T-helper 1 cell treated with Interleukin-12 subunit alpha and Interleukin-12 subunit beta and Interleukin-4 antibody, amounts not matched to agents 30 ng/mL and 1 ng/mL, for 36 hours (primary cell): ENCODE measurements around the gene BICD1. TPM values are rescaled to one million over a fixed set of nuclear protein-coding genes. Genes with fewer than 3 reads are reported as not detected.

Source experiments
- intact Hi-C: fragments of 100-400 bp; cut with micrococcal nuclease; formaldehyde crosslinking; loops from one replicate; pipeline ENCODE4 v1.15.1; 2024
- total RNA-seq: library from RNA; stranded (reverse); gene quantifications from 2 replicates; pipeline ENCODE4 v1.2.3, GENCODE V29; 2022

The BICD1 gene
- total RNA-seq, 1 donor from 2014 or later: 20.8 TPM

DNA sequence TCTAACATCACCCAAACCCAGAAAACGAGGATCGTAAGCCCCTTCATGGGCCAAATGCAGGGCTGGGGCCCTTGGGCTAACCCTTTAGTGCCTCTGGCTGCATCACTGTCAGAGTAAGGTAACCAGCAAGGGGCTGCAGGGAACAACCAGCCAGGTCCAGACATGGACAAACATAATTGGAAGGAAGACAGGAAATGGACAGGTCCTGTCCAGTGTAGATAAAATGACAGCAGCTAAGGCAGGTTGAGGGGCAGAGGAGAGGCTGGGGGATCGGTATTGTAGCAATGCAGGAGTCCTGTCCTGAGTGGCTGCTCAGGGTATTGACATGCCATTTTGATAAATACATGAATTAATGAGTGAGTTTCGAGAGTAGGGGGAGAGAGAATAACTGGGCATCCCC is 29.8 kb downstream of the BICD1 start:
- intact Hi-C loops: loop anchor here (5.0 kb wide), 2 partner anchors 116 to 1379 kb away; no protein-coding TSS in a partner anchor

DNA sequence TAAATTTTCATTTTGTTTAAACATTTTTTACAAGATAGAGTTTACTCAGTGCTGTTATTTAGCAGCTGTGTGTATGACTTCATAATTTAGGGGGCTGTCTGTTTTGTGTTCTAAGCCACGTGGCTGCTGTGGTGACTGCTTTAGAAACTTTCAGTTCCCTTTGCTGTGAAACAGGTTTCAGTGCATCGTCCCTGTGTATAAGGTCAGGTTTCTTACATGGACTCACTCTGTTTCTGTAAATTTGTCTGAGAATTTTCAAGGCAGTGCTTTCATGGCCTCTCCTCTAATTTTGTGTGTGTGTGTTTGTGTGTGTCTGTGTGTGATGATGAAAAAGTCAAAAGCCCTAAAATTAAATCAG is 32.4 kb downstream of the BICD1 start:
- intact Hi-C loops: loop anchor here (1.0 to 5.0 kb wide), 3 partner anchors 113 to 1382 kb away; partner anchors contain the start of gene ETFBKMT

DNA sequence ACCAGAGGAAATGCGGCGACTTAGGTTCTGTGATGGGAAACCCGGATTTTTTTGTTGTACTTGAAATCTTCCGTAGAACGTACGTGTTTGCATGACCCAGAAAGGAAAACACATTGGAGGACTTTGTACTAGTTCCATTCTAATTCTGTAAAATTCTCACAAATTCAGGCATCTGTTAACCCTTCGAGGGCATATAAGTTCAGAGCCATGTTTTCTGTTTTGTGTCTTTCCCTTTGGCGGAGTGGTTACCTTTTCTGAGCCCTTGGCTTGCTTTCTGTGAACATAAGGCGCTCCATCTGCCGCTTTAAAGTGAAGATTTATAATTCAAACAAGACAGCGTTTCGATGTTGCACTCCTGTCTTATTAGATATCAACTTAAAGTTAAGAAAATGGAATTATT is 34.2 kb downstream of the BICD1 start:
- intact Hi-C loops: no loop called here

DNA sequence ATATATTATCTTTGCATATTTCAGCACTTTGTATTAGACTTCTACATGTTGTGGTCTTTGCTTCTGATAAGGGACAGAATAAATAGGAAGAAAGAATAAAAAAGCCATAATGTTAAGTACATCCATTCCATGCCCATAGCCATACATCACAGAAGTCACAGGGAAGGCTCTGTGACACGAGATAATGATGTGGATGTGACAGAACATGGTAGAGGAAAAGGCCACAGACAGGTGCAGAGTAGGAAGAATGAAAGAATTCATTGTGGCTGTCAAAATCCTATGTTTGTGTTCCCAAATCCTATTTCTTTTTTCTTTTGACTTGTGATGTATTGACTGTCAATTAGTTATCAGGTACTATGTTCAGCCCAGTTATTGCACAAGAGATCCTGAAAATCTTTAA is 38.4 kb downstream of the BICD1 start:
- intact Hi-C loops: no loop called here

DNA sequence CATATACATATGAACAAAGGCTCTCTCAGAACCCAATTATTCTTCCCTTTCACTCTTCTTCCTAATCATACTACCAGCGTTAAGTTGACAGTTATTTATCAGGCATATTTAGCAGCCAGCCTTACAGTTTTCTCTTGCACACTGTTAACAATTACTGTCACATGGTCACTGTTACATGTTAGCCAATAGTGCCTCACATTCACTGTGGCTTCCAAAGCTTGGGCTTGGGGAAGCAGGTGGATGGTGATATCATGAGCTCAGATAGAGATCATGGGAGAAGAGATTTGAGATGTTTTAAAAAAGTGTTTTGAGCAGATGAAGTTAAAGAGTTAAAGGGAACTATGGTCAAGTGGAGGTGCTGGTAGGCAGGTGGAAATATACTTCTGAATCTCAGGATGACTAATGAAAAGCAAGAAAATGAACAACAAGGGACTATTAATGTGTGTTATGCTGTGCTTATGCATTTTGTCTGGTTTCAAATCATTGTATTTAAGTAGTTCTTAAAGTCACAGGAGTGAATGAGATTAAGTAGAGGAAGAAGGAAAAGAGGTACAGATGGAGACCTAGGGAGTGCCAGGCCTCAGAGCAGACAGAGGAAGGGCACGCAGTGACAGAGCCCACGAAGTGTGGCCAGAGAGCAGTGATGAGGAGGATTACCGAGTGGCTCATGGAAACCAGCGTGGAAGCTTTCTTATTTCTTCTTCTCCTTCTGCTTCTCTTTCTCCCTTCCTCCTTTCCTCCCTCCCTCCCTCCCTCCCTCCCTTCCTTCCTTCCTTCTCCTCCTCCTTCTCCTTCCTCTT is 39.6 kb downstream of the BICD1 start:
- intact Hi-C loops: no loop called here

DNA sequence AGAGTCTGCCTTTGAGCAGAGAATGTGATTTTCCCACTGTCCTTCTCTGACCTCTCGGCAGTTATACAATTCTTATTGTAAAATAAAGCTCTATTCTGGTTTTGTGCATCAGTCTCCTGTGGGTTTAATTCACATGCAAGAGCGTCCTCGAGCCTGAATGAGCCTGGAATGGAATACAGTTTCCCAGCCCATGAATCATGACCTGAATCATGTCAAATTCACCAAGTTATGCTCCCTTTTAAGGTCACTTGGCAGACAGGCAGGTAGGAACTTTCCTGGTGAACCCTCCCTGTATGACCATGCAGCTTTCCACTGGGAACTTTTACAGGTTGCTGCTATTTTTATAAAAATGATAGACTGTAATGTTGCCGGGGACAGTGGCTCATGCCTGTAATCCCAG is 41.7 kb downstream of the BICD1 start:
- intact Hi-C loops: no loop called here

DNA sequence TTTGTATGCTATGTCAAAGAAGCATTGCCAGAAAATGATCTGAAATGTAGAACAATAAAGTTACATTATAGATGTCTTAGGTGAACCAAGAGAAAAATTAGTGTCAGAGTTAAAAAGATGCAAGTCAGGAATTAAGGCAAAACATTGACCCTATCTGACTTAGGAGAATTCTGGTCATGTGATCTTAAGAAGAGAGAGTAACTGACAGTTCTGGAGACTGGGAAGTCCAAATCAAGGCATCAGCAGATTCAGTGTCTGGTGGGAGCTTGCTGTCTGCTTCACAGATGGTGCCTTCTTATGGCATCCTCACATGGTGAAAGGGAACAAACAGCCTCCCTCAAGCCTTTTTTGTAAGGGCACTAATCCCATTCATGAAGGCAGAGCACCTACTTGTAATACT is 42.8 kb downstream of the BICD1 start:
- intact Hi-C loops: no loop called here

DNA sequence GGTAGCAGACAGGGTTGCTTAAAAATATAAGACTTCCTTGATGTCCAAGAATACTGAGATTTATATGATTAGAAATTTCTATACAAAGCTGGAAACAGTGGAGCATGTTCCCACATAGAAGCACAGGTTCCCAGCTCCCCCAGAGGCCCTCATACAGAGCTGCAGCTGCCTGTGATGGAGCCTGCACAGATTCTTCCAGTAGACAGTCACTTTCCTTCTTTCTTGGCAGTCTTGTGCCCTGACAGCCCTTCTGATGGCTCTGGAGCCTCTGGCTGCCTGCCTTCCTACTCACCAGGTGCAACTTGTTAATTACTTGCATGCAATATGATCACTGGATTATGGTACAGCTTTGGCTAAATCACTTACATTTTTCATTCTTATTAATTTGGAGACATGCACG is 44.4 kb downstream of the BICD1 start:
- intact Hi-C loops: no loop called here

DNA sequence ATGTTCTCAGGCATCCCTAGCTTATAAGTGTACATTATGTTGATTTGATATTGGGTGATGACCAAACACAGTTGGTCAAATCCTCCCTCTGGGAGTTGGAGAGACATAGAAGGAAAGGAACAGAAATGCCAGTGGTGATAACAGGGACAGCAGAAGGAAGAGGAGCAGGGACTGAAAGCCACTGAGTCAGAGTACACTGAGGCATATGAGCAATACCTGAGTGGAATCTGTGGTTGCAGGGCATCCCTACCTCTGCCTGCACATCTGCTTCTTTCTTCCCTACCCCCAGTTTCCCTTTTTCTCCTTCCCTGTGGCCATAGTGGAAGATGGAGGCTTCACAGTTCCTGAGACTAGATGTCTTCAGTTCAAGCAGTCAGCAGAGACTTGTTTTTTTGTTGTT is 44.9 kb downstream of the BICD1 start:
- intact Hi-C loops: no loop called here

DNA sequence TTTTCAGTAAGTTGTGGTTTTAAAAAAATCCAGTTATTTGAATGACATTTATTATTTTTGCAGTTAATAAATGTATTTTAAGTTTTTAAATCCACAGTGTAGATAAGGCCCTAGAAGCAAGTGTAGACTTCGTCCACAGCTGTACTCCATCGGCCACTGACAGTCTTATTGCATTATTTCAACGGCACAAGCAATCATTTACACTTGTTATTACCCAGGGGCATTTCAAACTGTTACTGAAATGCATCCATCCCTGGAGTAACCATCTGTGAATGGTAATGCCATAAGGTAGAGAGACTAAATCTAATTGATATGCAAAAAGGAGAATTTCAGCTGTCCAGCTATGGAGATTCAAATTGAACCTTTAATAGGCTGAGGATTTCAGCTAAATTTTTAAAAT is 48.4 kb downstream of the BICD1 start:
- intact Hi-C loops: no loop called here

DNA sequence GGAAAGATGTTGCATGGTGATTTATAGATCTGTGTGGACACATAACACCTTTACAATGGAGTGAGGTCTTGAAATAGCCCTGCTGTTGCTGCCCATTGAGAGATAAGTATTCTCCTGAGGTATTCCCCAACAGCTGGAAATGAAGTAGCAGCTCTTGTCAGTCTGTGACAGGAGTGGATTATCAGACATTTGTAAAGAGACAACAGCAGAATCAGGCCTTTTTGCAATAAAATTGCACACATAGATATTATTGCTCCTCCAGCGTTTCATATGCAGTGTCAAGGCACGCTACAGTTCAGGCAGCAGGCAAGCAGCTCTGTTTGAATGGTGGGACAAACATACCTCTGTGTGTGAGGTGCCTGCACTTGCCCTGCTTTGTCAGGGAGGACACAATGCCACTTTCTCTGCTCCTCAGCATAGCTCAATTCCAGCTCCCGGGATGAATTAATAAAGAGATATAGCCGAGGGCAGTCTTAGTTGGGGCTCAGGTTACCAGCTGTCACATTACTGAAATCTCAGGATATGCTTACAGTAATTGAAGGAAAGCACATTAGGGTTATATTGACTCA is 49.4 kb downstream of the BICD1 start:
- intact Hi-C loops: no loop called here

DNA sequence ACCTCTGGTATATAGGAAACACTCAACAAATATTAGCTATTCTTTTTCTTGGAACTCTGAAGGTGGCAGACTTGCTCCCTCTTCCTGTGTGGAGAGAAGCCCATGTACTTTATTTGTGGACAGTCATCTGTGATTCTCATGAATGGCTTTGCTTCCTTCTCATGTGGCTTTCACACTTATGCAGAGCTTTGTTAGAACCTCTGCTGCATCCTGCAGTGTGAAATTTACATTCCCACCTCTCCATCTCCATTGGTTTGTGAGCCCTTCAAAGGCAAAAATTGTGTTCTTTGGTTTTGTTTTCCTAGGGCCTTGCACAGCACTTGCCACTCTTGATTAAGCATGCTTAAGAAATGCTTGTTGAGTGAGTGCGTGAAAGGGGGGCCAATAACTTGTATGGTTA is 51.9 kb downstream of the BICD1 start:
- intact Hi-C loops: no loop called here

DNA sequence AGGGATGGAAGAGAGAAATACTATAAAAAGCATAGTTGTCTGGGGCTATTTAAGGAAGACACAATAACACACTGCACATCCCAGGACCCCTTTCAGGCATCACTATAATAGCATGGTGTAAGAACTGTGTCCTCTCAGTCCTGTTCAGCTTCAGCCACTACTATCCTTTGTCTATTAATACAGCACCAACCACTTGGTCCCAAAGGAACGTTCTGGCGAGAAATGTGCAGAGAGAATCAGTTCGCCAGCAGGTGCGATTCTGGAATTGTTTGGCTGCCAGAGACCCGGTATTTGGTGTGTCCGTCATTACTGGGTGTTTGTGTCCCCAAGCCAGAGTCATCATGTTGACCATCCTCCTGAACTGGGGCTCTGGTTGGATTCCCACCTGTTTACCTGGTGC is 52.7 kb downstream of the BICD1 start:
- intact Hi-C loops: no loop called here

DNA sequence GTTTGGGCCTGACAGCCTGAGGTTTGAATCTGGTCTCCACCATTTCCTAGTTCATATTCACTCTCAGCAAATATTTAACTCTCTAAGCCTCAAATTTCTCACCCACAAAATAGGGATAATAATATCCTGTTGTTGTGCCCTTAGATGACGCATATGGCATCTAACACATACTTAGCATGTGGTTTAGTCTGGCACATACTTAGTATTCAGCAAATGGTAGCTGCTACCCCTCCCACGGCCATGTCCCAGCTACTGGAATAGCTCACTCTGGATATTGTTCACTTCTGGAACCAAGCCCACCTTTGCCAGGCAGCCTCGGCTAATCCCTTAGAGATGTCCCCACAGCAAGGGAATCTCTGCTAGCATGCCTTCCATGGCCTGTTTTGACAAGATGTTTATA is 53.3 kb downstream of the BICD1 start:
- intact Hi-C loops: no loop called here

DNA sequence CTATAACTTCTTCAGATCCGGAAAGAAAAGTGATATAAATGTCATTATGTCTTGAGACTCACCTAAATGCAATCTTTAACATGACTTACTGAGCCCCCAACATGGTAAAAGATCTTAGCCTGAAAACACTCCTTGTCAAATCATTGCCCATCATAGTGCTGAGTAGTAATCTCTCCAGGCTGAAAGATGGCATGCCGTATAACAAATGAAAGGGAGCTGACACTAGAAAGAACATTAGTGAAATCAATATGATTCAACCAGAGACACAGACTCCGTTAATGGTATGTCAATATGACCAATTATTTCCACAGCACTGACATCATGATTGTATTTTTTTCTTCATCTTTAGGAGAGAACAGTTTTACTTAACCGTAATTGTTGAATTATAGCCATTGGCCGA is 54.4 kb downstream of the BICD1 start:
- intact Hi-C loops: no loop called here

DNA sequence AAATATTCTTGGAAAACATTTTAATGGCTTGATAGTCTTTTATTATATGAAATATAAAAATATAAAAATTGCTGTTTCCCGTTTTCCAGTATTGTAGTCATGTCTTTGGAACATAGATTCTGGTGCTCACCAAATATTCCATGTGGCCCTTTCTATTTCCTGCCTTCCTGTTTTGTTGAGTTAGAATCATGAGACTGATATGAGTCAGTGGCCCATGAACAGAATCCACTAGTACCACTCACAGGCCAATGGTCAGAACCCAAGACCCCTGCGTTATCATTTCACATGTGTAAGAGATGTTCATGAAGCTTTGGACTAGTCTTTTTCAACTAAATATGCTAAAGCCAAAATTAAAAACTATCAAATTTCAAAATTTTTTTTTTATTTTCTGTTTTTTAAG is 56.9 kb downstream of the BICD1 start:
- intact Hi-C loops: no loop called here

DNA sequence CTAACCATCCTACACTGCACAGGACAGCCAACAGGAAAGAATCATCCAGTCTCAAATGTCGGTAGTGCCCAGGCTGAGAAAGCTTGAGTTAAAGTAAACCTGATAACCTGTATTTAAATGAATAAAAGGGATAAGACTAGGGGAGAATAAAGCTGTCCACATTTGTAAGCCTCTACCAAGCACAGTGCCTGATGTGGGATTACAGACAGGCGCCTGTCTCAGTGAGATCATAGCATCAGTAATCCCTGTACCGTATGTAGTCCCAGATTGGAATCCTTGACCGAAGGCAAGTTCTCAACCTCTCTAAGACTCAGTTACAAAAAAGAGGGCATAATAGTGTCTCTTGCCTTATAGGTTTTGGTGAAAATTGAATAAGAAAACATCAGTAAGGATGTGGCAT is 59.9 kb downstream of the BICD1 start:
- intact Hi-C loops: no loop called here

DNA sequence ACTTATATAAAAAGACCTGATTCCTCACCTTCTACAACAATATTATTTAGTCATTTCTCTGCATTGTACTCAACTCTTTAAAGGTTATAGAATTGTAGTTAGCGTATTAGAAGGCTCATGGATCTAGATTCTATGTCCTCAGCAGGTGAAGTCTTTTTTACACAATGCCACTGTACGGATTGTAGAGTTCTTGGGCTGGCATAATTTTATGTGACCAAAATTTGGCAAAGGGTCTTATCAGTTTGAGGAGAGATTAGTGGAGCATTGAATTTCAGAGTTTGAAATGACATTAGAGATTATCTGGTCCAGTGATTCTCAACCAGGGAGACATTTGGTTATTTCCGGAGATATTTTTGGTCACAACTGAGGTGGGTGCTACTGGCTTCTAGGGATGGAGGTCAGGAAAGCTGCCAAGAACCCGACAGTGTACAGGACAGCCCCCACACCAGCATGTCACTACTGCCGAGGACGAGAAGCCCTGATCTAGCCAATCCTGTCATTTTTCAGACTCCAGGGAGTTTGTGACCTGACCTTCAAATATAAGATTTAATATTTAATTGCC is 63.9 kb downstream of the BICD1 start:
- intact Hi-C loops: no loop called here

DNA sequence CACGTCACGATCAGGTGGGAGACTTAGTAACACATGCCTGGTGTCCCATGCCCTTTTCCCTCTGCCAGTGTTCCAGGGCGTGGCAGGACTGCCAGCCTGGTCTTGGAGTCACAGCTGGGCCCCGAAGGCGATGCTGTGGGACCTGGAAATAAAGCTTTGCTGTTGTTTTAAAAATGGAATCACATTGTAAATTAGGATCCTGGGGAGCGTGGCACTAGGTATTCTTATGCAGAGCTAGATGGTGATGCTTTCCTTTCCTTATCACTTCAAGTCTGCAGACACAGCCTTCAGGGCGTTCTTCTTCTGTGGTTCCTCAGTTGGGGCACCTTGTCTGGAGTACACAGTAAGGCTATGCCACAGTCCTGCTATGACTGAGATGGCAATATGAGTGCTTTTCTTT is 64.6 kb downstream of the BICD1 start:
- intact Hi-C loops: no loop called here

DNA sequence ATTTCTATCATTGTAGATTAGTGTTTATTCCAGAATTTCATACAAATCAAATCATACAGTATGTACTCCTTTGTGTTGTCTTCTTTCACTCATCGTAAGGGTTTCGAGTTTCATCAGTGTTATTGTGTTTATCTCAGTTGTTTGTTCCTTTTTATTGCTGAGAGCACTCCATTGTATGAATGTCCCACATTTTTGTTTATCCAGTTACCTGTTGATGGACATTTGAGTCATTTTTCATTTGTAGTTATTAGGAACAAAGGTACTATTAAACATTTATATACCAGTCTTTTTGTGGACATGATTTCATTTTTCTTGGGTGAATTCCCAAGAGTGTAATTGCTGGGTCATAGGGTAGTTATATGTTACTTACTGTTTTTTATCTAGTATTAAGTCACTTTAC is 70.0 kb downstream of the BICD1 start:
- intact Hi-C loops: no loop called here

DNA sequence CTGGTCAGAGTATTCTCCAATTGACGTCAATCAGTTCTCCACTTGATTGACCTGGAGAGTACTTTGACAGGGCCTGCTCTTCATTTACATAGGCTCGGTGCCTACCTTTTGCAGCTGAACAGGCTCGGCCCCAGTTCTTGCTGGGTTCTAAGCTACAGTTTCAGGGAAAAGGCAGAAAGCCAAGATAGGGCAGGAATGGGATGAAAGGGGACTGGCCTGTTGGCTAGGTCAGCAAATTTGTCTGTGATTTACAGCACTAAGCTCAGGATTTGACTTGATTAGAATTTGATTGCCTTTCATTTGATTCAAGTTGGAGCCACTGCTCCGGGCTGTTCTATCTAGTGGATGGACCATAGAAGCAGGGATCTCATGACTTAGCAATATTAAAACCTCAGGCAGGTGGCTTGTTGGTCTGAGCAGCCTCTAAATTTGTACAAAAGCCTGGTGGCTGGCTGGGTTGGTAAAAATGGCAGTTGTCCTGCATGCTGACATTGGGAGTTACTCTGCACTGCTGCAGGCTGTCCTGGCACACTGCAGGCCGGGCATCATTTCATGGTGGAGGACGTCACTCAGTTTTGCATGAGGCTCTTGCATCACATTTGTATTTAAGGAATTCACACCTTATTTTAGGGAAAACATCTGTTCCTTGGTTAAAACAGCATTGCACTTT is 71.8 kb downstream of the BICD1 start:
- intact Hi-C loops: no loop called here

DNA sequence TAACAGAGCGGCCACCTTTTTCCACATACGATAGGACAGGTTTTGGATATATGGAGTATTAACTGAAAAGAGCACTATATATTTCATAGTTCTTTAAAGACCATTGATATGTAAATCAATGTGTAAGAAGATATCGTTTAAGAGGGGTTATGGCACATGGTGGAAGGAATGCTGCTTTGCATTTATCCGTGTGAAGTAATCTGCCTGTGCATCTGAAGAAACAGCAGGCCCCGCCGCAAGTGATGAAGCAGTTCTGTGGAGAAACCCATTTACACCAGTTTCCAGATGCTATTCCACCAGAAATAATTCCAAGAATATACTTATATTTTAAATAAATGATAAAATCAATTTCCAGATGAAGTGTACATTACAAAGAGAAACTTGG is 72.4 kb downstream of the BICD1 start:
- intact Hi-C loops: no loop called here
